HG03135 (cell line): ENCODE data around the gene DDN.

Source experiments
- ATAC-seq: cut with Tn5 transposase; IDR thresholded peaks from one replicate; pipeline ENCODE4 v1.9.1; 2021; ENCODE audit warnings: mild to moderate bottlenecking, moderate library complexity; ENCODE audit not compliant: unreplicated experiment

DDN gene

DNA sequence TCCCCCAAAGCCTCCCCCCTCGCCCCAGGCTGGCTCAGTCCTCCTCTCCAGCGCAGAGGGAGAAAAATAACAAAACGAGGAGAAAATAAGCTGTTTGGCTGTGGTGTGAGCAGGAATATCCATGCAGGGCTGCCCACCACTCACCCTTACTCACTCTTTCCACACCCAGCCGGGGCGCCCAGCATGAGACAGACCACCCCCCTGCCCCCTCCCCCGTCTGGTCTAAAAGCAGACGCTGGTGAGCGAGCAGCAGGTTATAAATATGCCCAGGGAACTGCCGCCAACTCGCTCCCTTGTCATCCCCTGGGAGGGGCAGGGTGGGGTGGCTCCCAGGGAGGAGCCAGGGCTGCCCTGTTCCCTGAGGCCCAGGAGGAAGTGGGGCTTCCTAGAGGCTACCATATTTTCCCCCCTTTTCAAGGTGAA, 13.7 kb downstream of the DDN start:
- no peak for ATAC-seq

GRCh38 chr12:48982397-48983080, 16.6 kb downstream of the DDN start:
- ATAC-seq = no peak

GRCh38 chr12:48981757-48982157, 17.4 kb downstream of the DDN start:
- no peak for ATAC-seq

DNA sequence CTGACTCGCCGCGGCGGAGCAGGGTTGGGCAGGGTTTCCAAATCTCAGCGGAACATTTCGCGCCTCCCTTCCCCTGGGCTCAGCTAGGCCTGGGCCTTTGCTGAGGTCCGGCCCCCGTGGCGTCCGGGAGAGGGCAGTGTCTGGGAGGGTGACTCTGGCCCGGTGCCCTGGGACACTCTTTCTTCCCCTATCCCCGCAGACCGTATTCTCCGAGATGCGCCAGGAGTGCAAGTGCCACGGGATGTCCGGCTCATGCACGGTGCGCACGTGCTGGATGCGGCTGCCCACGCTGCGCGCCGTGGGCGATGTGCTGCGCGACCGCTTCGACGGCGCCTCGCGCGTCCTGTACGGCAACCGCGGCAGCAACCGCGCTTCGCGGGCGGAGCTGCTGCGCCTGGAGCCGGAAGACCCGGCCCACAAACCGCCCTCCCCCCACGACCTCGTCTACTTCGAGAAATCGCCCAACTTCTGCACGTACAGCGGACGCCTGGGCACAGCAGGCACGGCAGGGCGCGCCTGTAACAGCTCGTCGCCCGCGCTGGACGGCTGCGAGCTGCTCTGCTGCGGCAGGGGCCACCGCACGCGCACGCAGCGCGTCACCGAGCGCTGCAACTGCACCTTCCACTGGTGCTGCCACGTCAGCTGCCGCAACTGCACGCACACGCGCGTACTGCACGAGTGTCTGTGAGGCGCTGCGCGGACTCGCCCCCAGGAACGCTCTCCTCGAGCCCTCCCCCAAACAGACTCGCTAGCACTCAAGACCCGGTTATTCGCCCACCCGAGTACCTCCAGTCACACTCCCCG, 18.0 kb downstream of the DDN start:
- no peak for ATAC-seq

DNA sequence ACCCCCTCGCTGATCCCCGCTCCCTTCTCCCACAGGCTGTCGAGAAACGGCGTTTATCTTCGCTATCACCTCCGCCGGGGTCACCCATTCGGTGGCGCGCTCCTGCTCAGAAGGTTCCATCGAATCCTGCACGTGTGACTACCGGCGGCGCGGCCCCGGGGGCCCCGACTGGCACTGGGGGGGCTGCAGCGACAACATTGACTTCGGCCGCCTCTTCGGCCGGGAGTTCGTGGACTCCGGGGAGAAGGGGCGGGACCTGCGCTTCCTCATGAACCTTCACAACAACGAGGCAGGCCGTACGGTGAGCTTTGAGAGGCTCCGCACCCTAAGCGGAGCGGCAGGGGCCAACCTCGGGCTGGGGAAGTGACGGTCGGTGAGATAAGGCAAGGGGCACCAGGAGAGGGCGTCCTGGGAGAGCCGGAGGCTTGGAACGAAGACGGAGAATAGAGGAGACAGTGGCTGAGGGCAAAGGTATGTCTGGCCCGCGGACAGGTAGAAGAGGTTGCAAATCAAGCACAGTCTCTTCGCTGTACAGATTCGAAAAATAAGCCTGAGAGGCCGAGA, 18.7 kb downstream of the DDN start:
- no peak for ATAC-seq

- ATAC-seq = no peak
Observed at GRCh38 chr12:48979602-48980388, 19.4 kb downstream of the DDN start.

- no peak for ATAC-seq
Observed at GRCh38 chr12:48978741-48979601, 20.2 kb downstream of the DDN start.

GRCh38 chr12:48978291-48978740, 20.9 kb downstream of the DDN start, which contains the start of gene WNT1:
Gene WNT1 (plus strand): TSS chr12:48978322. CDS start chr12:48978651, 329 bp downstream.
- peak; percentile 3 for ATAC-seq

DNA sequence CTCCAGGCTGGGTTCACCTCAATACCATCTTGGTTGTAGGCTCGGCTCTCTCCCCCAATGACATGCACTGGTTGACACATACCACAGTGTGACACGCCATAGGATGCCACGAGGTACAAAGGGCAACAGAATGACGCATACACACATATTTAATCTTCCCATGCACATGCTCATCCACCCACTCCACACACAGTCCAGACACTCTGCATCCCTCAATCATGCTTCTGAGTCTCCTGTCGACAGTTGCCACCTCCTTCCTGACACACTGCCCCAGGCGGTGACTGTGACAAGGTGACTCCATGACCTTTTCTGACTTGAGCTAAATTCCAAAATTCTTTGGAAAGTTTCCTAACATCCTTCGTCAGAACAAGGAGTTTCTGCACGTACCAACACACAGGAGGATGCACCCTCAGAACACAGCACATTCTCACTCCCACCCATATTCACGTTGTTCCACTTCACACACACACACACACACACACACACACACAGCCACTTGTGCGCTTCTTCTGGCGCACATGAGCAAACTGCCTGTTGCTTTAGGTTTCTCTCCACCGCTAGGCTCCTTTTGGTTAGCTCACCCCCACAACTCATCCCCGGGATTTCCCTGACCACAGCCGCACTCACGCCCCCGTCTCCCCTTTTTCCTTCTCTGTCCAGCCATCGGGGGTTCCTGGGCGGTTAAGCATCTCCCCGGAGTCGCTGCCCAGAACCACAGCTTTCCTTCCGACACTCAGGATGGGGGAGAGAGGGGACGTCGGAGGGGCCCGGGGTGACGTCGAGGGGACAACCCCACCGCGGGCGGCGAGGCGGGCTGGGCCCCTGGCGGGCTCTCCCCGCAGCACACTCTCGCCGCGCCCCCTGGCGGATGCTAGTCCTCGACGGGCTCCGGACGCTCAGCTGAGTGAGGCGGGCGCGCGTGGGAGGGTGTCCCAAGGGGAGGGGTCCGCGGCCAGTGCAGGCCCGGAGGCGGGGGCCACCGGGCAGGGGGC, 21.6 kb downstream of the DDN start:
- ATAC-seq = peak; percentile 52

DNA sequence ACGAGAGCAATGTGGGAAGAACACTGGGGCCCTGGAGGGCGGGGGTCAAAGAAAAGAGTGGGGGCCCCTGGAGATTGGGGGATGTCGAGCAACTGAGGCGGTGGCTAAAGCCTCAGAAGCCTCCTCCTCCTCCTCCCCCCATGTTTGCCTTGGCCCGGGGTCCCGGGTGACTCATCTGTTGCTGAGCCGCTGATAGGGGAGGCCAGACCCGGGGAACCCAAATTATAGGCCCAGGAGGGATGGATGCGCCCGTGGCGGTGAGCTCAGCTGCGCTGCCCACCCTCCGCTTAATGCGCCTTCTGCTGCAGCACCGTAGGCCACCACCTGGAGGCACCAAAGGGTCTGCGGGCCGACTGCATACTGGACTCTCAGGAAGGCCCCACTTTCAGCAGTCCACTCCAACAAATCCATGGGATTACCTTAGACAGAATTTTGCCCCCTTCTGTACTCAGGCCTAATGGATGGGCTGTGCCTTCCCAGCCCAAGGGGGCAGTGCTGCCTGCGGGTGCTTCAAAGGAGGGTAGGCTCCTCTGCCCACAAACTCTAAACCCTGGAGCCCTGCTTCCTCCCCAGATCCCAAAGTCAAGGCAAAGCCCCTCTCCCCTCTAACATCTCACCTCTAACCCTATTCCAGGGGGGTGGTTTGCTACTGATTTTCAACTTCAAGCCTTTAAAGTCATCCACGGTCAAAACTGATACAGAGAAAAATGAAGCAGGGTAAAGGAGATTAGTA, 25.1 kb downstream of the DDN start:
- ATAC-seq = no peak

DNA sequence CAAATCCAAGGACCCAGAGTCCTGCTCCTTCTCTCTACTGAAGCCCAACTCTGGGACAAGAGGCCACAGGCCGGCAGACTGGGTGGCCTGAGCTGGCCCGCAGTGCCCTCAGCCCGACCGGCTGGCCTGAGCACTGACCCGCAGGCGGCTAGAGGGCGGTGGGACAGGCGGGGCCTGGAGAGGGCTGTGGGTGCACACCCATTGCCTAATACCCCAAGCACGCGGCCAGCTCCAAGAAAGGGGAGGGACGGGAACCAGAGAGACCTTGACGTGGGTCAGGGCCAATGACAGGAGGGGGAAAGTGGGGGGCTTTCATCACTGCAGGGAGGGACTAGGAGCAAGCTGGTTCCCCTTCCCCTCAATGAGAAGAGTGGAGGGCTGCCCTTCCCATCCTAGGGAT, 25.6 kb downstream of the DDN start:
- no peak for ATAC-seq

DNA sequence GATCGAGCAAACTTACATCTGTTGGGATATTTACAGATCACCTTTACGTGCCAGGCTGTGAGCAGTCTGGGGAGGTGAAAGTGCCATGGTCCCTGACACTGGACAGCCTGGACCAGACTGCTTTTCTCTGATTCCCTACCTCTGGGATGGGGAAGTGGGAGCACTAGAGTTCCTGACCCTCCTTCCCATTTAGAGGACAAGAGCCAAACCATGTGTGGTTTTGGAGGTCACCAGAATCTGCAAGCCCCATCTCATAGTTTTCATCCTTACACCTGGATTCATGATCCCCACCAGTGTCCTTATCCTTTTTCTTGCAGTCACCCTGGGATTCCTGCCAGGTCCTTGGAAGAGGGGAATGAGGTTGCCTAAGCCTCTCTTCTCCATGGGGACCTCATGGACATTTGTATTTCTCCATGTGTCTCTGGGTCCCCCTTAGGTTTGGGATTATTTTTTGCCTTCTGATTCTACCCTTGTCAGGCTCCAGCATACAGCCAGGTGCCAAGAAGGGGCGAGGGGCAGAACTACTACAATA, 26.2 kb downstream of the DDN start:
- ATAC-seq = no peak

- ATAC-seq = no peak
Observed at GRCh38 chr12:48972213-48972951, 26.8 kb downstream of the DDN start.

GRCh38 chr12:48970702-48971334, 28.4 kb downstream of the DDN start:
- ATAC-seq = no peak

- ATAC-seq = no peak
Observed at GRCh38 chr12:48969833-48970701, 29.1 kb downstream of the DDN start.
